PFSK-1 (cell line): ENCODE data around the gene OR2T3. TPM values are rescaled to one million over a fixed set of nuclear protein-coding genes. Genes with fewer than 3 reads are reported as not detected.
"Not testable (repeated sequence)": the region's sequence is repeated elsewhere in the genome, so short reads cannot be mapped to it uniquely, and the experiment has no call there.

Experiments used
- FOXP2 ChIP-seq: optimal IDR thresholded peaks from 2 replicates; pipeline ENCODE3; 2011; ENCODE audit warnings: borderline replicate concordance, control low read depth, inconsistent platforms; ENCODE audit not compliant: insufficient read depth; ENCODE audit errors: extremely low read length, extremely low read depth
- POLR2AphosphoS5 ChIP-seq: IDR thresholded peaks from 2 replicates; pipeline ENCODE4 v1.6.1; 2012; ENCODE audit warnings: low read depth, mild to moderate bottlenecking, control low read depth, low read length, moderate library complexity
- REST ChIP-seq, 2 experiments: IDR thresholded peaks; 2 replicates each; pipeline versions ENCODE4 v1.6.1 to v1.8.0; 2011 to 2012; ENCODE audit warnings: low read depth in 2 of 2, low read length in 2 of 2, control low read depth in 1 of 2, inconsistent platforms in 1 of 2, mild to moderate bottlenecking in 1 of 2, moderate library complexity in 1 of 2; ENCODE audit not compliant: insufficient read depth in 1 of 2
- SIN3A ChIP-seq: IDR thresholded peaks from 2 replicates; pipeline ENCODE4 v1.6.1; 2012; ENCODE audit warnings: mild to moderate bottlenecking, low read length, moderate library complexity, borderline replicate concordance; ENCODE audit not compliant: insufficient read depth
- TAF1 ChIP-seq: IDR thresholded peaks from 2 replicates; pipeline ENCODE4 v1.6.1; 2012; ENCODE audit warnings: low read length, control low read depth, borderline replicate concordance; ENCODE audit not compliant: insufficient read depth
- polyA plus RNA-seq: library from polyadenylated mRNA; unstranded; fragments of >200 nt; gene quantifications from one replicate; pipeline ENCODE4 v1.2.1, GENCODE V29; 2012; ENCODE audit warnings: low read depth, missing spikeins; ENCODE audit not compliant: insufficient read length

Gene OR2T3
- polyA plus RNA-seq = not detected

GRCh38 chr1:248473051-248473450 lies at the start of gene OR2T3:
Gene OR2T3 (plus strand): TSS chr1:248473351. CDS start chr1:248473351, 0 bp downstream.
- not testable (repeated sequence) for TF ChIP-seq SIN3A, FOXP2, TAF1

GRCh38 chr1:248445399-248445798 lies 27.8 kb upstream of the OR2T3 start, which contains the start of gene OR2T2:
Gene OR2T2 (plus strand): TSS chr1:248445637. CDS start chr1:248452798, 7,161 bp downstream.
- not testable (repeated sequence) for TF ChIP-seq SIN3A; POLR2AphosphoS5; REST (IDR thresholded peaks at IDR 0.05; ENCODE audit: insufficient read depth in 1 of 2, low read depth in 2 of 2, low read length in 2 of 2)

GRCh38 chr1:248471154-248471553 lies 2.0 kb upstream of the OR2T3 start:
- TF ChIP-seq TAF1 = no peak
- no peak for TF ChIP-seq FOXP2
- no peak for TF ChIP-seq SIN3A
- TF ChIP-seq REST (IDR thresholded peaks at IDR 0.05; ENCODE audit: insufficient read depth in 1 of 2, low read depth in 2 of 2, low read length in 2 of 2) = no peak
- no peak for TF ChIP-seq POLR2AphosphoS5

- not testable (repeated sequence) for TF ChIP-seq SIN3A, FOXP2, TAF1
Measured at GRCh38 chr1:248488289-248488688, 15.1 kb downstream of the OR2T3 start, which contains the start of gene OR2T5. Gene OR2T5 (plus strand): TSS chr1:248488589. CDS start chr1:248488589, 0 bp downstream.

- not testable (repeated sequence) for TF ChIP-seq TAF1, SIN3A, FOXP2
Measured at GRCh38 chr1:248507773-248508172, 34.6 kb downstream of the OR2T3 start, which contains the start of gene OR2G6. Gene OR2G6 (plus strand): TSS chr1:248508073. CDS start chr1:248521647, 13,574 bp downstream.

GRCh38 chr1:248521856-248522255 lies 48.7 kb downstream of the OR2T3 start:
- TF ChIP-seq FOXP2 (no peak), SIN3A (no peak), TAF1 (no peak), REST (IDR thresholded peaks at IDR 0.05; ENCODE audit: insufficient read depth in 1 of 2, low read depth in 2 of 2, low read length in 2 of 2) (no peak), POLR2AphosphoS5 (no peak)
